Epithelial cell of esophagus (primary cell): ENCODE results near the gene KRTAP1-5.

Source experiments
- DNase-seq: peaks from one replicate; pipeline ENCODE4 v3.0.0; 2010; ENCODE audit warnings: low read depth
- H3K4me3 ChIP-seq: 2 replicates; pipeline ENCODE4 v1.5.1; 2011; ENCODE audit warnings: mild to moderate bottlenecking, low read length, control low read depth
- TF ChIP-seq, protein P1 (sequence below): IDR thresholded peaks from 2 replicates; pipeline ENCODE4 v1.5.1; 2011; ENCODE audit warnings: low read depth, mild to moderate bottlenecking, low read length, control low read depth, inconsistent platforms; ENCODE audit not compliant: insufficient read depth; ENCODE audit errors: missing control alignments

KRTAP1-5 gene

DNA sequence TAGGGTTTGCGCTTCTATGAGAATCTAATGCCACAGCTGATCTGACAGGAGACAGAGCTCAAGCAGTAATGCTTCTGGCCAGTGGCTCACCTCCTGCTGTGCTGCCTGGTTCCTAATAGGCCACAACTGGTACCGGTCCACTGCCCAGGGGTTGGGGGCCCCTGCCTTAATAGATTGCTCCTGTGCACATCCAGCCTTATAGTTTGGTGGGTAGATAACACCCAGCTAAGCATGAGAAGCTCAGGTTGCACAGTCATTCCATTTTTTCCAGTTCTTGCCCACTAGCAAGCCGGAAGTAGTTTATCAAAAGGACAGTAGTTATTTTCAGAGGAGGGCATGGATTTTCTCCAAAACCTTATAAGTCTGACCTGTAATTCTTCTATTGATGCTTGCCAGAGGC lies 7.6 kb downstream of the KRTAP1-5 start:
- H3K4me3 ChIP-seq: no peak overlapping the region
- no peak for DNase-seq
- TF ChIP-seq, protein P1, sequence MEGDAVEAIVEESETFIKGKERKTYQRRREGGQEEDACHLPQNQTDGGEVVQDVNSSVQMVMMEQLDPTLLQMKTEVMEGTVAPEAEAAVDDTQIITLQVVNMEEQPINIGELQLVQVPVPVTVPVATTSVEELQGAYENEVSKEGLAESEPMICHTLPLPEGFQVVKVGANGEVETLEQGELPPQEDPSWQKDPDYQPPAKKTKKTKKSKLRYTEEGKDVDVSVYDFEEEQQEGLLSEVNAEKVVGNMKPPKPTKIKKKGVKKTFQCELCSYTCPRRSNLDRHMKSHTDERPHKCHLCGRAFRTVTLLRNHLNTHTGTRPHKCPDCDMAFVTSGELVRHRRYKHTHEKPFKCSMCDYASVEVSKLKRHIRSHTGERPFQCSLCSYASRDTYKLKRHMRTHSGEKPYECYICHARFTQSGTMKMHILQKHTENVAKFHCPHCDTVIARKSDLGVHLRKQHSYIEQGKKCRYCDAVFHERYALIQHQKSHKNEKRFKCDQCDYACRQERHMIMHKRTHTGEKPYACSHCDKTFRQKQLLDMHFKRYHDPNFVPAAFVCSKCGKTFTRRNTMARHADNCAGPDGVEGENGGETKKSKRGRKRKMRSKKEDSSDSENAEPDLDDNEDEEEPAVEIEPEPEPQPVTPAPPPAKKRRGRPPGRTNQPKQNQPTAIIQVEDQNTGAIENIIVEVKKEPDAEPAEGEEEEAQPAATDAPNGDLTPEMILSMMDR: no peak

DNA sequence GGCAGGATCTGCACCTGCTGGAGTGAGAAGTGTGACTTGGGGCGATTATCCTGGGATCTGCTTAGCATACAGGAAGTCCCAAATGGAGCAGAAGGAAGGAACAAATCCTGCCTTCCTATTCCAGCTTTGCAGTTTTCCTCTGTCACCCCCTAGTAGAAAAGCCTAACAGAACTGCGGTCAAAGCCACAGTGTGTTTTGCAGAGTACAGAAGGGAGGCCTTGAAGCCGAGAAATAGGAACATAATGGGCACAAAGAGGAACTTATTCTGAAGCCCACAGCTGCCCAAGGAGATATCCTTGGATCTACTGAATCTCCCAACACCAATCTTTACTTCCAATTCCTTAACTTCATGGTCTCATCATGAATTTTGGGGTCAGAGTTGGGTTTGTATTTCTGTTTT lies 8.5 kb downstream of the KRTAP1-5 start:
- no peak overlapping the region for H3K4me3 ChIP-seq
- no peak for DNase-seq
- TF ChIP-seq, protein P1: no peak

DNA sequence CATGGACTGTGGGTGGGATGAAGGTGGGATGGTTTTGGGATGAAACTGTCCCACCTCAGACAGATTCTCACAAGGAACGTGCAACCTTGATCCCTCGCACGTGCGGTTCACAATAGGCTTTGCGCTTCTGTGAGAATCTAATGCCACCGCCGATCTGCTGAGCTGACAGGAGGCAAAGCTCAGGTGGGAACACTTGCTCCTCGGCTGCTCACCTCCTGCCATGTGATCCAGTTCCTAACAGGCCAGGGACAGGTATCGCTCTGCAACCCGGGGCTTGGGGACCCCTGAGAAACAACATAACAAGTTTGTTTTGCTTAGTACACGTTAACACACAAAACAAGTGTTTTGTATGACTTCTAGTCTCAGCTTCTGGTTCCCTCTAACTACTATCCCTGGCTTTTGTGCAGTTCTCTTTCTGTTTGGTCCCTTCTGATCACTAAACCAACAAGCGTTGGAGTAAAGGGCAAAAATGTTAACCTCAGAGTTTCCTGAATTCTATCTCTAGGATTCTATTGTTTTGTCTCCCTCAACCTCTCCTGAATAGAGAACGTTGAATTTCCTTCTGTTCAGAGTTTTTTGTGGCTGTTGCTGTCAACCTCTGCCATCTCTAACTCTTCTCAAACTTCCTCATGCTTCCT lies 10.3 kb downstream of the KRTAP1-5 start:
- no peak overlapping the region for H3K4me3 ChIP-seq
- no peak for DNase-seq
- TF ChIP-seq, protein P1: no peak

DNA sequence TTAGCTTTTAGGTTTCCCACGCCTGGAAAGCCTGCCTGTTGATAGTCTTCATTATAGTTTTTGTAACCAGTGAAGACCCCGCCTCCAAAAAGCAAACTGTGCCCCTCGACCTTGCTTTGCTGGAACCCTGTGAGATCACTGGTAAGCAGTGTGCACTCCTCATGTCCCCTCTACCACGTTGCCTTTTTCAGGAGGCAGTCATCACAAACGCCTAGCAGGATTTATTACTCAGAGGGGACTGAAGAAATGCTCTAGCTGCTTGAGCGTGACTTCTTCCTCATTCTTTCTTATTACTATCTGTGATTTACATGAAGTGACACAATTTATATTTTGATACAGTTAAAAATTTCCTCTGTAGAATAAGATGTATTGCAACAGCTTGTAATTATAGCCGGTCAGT lies 11.6 kb downstream of the KRTAP1-5 start:
- TF ChIP-seq, protein P1: no peak
- H3K4me3 ChIP-seq: no peak overlapping the region
- DNase-seq: peak; percentile 15

DNA sequence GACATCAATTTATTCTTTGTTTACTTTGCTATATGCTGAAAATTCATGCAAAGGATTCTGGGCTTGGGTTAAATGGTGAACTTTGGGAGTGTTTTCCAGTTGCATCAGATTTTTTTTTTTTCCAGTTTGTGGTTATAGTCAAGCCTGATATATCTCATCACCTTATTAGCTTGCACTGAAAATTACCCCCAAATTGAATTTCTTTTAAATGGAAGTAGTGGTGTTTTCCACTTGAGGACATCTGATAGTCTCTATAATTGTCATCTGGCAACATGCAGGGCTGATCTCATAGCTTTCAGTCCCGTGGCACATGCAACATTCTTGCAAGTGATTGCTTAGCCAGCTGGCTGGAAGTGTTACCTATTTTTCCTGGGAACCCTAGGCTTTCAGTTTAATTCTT lies 13.4 kb downstream of the KRTAP1-5 start:
- DNase-seq: no peak

DNA sequence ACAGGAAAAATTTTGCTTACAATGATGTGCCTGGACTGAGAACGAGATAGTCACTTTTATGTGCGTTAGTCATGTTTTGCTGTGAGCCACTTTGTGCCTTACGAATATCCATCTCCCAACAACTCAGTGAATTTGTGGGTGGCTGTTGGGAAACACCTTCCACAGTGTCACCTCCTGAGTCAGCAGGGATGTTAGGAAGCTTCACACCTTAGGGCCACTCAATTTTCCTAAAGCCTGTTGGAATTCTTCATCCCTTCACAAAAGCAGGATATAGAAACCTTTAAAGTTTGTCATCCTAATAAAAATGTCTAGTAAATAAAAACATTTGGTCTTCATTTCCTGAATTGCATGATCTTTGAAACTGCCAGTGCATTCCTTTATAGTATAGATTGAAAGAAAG lies 13.8 kb downstream of the KRTAP1-5 start:
- no peak overlapping the region for H3K4me3 ChIP-seq
- TF ChIP-seq, protein P1: no peak
- DNase-seq: peak; percentile 52

More for the DNA sequence above, 13.4 kb downstream of the KRTAP1-5 start:
- TF ChIP-seq, protein P1: no peak
- no peak overlapping the region for H3K4me3 ChIP-seq
